ENCODE measurements around the gene CUL5.
A peak's percentile ranks its signal among the peaks of the same experiment; 100 is the strongest.
"Not testable (repeated sequence)": the region's sequence is repeated elsewhere in the genome, so short reads cannot be mapped to it uniquely, and the experiment has no call there.

CUL5 gene

GRCh38 chr11:108117746-108118371 lies 109.2 kb downstream of the CUL5 start:
- TF ChIP-seq, protein P1, sequence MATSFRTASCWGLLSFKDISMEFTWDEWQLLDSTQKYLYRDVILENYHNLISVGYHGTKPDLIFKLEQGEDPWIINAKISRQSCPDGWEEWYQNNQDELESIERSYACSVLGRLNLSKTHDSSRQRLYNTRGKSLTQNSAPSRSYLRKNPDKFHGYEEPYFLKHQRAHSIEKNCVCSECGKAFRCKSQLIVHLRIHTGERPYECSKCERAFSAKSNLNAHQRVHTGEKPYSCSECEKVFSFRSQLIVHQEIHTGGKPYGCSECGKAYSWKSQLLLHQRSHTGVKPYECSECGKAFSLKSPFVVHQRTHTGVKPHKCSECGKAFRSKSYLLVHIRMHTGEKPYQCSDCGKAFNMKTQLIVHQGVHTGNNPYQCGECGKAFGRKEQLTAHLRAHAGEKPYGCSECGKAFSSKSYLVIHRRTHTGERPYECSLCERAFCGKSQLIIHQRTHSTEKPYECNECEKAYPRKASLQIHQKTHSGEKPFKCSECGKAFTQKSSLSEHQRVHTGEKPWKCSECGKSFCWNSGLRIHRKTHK (tag by site-specific recombination; IDR thresholded peaks at IDR 0.05): no peak
- 0 out of 2 replicates have a peak, but pooled peaks have one; percentile 15 for TF ChIP-seq CTCF (tag by site-specific recombination; IDR thresholded peaks at IDR 0.05)
- peak; percentile 67 for TF ChIP-seq ZNF654 (tag by site-specific recombination; IDR thresholded peaks at IDR 0.05; ENCODE audit: low read depth)
- TF ChIP-seq ZNF658 (tag by site-specific recombination; IDR thresholded peaks at IDR 0.05): no peak
- CTCF ChIA-PET: interaction anchor here (0.6 to 2.5 kb wide), 16 partner anchors 9 to 870 kb away, joined by 3 to 9 read pairs (median 4); partner anchors contain the start of gene NPAT
- no peak overlapping the region for H3K27ac ChIP-seq (ENCODE audit: extremely low read depth, low read depth, low read length)
- H3K9me3 ChIP-seq (ENCODE audit: control insufficient read depth, insufficient read depth, low read depth, low read length): no peaks in the 10 kb centered on the region
- no peaks in the 10 kb centered on the region for H3K4me1 ChIP-seq (ENCODE audit: control insufficient read depth, insufficient read depth, low read length)
- H3K36me3 ChIP-seq (ENCODE audit: control insufficient read depth in 2 of 2, insufficient read depth in 1 of 2, low read length in 2 of 2): no peaks in the 10 kb centered on the region
- POLR2A ChIA-PET: interaction anchor here (0.7 kb wide), 1 partner anchor 105 kb away, joined by 3 read pairs; the partner anchor contains the start of genes ATM and NPAT
- H3K4me3 ChIP-seq (ENCODE audit: low read depth, low read length): no peak overlapping the region

- H3K36me3 ChIP-seq (ENCODE audit: control insufficient read depth in 2 of 2, insufficient read depth in 1 of 2, low read length in 2 of 2); H3K4me1 ChIP-seq (ENCODE audit: control insufficient read depth, insufficient read depth, low read length); H3K9me3 ChIP-seq (ENCODE audit: control insufficient read depth, insufficient read depth, low read depth, low read length); H3K27ac ChIP-seq (ENCODE audit: extremely low read depth, low read depth, low read length): not testable (repeated sequence)
- ChIA-PET POLR2A (interaction anchor here (0.6 to 0.9 kb wide), 2 partner anchors 8 to 530 kb away, joined by 3 to 4 read pairs; no protein-coding TSS in a partner anchor), CTCF (interaction anchor here (0.7 to 1.5 kb wide), 2 partner anchors 112 to 535 kb away, joined by 3 to 4 read pairs; no protein-coding TSS in a partner anchor)
- TF ChIP-seq ZNF362 (tag by site-specific recombination; IDR thresholded peaks at IDR 0.05): peak; percentile 61; the same call in 1 of the 2 replicates
- peak overlapping the region; percentile 86 for H3K4me3 ChIP-seq (ENCODE audit: low read depth, low read length)
Observed at GRCh38 chr11:108120936-108121273, 112.2 kb downstream of the CUL5 start.

GRCh38 chr11:108121274-108122155 lies 112.8 kb downstream of the CUL5 start, which contains the start of gene ACAT1:
ACAT1 (plus strand) TSS chr11:108121567; CDS start chr11:108121607, 40 bp downstream.
- Histone ChIP-seq H3K9me3 (ENCODE audit: control insufficient read depth, insufficient read depth, low read depth, low read length) (no peaks in the 10 kb centered on the region), H3K4me3 (ENCODE audit: low read depth, low read length) (peak within 1 kb of the TSS; percentile 86), H3K27ac (ENCODE audit: extremely low read depth, low read depth, low read length) (peak within 1 kb of the TSS; percentile 75; the same call in 1 of the 2 replicates), H3K4me1 (ENCODE audit: control insufficient read depth, insufficient read depth, low read length) (no peaks in the 10 kb centered on the region), H3K36me3 (ENCODE audit: control insufficient read depth in 2 of 2, insufficient read depth in 1 of 2, low read length in 2 of 2) (peaks cover 0 to 6% of the 10 kb centered on the region in 2 experiments; a peak in 1 of 3 replicates)
- POLR2A ChIA-PET: interaction anchor here (0.9 kb wide), 1 partner anchor 9 kb away, joined by 4 read pairs; no protein-coding TSS in a partner anchor
- CTCF ChIA-PET: interaction anchor here (0.6 to 0.7 kb wide), 3 partner anchors 112 to 381 kb away, joined by 3 to 4 read pairs (median 3); no protein-coding TSS in a partner anchor
- TF ChIP-seq SP3 (tag by site-specific recombination; IDR thresholded peaks at IDR 0.05) (peak; percentile 63), BCL6B (tag by site-specific recombination; IDR thresholded peaks at IDR 0.05) (no peak), ZNF169 (tag by site-specific recombination; IDR thresholded peaks at IDR 0.05) (no peak), PRDM2 (tag by site-specific recombination; IDR thresholded peaks at IDR 0.05; ENCODE audit: borderline replicate concordance) (no peak), KLF10 (tag by site-specific recombination; IDR thresholded peaks at IDR 0.05) (peak; percentile 74)
- TF ChIP-seq, protein P2, sequence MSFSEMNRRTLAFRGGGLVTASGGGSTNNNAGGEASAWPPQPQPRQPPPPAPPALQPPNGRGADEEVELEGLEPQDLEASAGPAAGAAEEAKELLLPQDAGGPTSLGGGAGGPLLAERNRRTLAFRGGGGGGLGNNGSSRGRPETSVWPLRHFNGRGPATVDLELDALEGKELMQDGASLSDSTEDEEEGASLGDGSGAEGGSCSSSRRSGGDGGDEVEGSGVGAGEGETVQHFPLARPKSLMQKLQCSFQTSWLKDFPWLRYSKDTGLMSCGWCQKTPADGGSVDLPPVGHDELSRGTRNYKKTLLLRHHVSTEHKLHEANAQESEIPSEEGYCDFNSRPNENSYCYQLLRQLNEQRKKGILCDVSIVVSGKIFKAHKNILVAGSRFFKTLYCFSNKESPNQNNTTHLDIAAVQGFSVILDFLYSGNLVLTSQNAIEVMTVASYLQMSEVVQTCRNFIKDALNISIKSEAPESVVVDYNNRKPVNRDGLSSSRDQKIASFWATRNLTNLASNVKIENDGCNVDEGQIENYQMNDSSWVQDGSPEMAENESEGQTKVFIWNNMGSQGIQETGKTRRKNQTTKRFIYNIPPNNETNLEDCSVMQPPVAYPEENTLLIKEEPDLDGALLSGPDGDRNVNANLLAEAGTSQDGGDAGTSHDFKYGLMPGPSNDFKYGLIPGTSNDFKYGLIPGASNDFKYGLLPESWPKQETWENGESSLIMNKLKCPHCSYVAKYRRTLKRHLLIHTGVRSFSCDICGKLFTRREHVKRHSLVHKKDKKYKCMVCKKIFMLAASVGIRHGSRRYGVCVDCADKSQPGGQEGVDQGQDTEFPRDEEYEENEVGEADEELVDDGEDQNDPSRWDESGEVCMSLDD (tag by site-specific recombination; IDR thresholded peaks at IDR 0.05): no peak

Measured in HEK293 (cell line).